HG03064 (cell line): ENCODE results near the gene CAPN13.

Experiments used
- ATAC-seq: cut with Tn5 transposase; IDR thresholded peaks from one replicate; pipeline ENCODE4 v1.9.1; 2021; ENCODE audit warnings: low read depth; ENCODE audit not compliant: unreplicated experiment

The CAPN13 gene

DNA sequence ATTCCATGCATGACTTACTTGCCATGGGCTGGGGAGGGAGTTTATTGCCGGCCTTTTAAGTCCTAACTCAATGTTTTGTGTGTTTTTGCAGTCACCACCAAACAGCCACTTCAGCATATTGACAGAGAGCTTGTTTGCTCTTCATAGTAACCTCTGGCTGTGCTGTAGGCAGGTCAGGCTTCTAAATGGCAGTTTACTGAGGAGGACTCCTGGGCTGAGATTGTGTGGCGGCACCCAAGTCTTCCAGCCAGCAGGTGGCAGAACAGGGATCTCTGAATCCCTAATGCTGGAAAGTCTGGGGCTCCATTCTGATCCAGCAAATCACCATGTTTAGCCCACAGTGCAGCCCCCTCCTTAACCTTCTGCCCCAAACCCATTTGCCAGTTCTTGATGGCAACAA is 121.2 kb downstream of the CAPN13 start:
- ATAC-seq, result no peak

DNA sequence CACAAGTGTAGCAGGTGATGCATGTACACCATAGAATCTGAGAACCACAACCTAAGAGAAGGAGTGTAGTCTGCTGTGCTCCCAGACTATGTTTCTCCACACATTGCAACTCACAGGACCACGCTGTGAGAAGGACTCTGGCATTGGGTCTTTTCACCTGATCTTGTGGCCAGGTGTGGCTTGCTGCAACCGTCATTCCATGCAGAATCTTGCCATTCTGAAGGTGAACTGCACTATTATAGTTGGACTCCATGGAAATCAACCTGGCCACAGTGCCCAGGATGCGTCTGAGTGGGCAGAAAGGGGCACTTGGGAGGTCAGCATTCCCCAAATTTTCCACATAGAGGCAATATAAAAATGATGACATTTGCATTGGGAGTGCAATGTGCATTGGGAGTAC is 122.2 kb downstream of the CAPN13 start:
- ATAC-seq, result no peak

DNA sequence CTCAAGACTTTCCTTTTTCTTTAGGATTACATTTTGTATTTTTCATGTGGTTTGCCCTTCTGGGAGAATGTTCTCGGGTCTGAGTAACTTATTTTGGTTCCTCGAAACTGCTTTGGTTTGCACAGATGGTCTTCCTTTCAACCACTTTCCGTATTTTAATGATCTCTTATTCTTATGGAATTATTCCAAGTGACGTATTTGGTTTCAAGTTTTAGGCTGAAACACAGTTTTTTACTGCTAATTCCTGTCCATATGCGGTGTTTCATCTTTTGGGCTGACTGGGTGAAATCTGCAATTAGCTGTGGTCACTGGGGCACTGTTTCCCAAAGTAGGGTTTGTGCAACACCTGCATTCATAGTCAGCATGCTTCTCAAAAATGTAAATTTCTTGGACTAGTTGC is 122.7 kb downstream of the CAPN13 start:
- ATAC-seq, result no peak

DNA sequence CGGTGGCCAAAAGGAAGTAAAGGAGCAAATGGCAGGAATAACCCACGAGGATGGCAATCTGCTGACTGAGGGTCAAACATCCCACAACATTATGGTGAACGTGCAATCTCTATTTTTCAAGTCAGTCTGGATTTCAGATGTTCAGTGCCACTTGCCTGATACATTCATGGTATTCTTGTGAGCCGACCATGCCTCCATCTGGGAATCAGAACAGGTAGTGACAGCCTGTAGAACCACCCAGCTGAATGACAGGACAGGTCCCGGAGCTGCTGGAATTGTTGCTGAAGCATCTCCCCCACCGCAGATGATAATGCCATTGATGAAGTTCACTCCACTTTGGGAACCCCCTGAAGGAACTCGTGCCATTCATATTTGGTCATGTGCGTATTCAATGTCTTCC is 123.2 kb downstream of the CAPN13 start:
- no peak for ATAC-seq

DNA sequence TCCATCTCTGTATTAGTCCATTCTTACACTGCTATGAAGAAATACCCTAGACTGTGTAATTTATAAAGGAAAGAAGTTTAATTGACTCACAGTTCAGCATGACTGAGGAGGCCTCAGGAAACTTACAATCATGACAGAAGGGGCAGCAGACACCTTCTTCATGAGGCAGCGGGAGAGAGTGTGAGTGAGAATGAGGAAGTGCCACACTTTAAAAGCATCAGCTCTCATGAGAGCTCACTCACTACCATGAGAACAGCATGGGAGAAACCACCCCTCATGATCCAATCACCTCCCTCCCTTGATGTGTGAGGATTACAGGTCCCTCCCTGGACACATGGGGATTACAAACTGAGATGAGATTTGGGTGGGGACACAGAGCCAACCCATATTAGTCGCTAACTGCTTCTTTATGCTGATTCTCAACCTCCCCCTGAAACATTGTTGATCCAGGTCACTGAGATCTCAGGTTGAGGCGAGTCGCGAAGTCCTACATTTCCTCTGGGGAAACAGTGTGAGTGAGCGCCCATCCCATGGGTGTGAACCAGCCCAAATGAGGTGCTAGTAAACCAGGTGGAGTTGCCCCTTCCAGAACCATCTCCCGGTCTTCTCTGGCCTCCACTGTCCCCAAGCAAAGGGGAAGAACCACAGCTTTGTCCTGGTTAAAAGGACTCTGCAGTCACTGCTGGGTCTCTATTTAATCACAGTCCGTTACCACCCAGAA is 123.8 kb downstream of the CAPN13 start:
- no peak for ATAC-seq

DNA sequence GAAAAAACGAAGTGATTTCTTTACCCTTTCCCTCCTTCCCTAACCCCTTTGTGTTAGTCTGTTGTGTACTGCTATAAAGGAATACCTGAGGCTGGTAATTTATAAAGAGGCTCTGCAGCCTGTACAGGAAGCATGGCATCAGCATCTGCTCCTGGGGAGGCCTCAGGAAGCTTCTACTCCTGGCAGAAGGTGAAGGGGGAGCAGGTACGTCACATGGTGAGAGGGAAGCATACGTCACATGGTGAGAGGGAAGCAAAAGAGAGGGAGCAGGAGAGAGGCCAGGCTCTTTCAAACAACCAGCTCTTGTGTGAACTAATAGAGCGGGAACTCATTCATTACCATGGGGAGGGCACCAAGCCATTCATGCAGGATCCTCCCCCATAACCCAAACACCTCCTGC is 126.2 kb downstream of the CAPN13 start:
- ATAC-seq, result no peak

DNA sequence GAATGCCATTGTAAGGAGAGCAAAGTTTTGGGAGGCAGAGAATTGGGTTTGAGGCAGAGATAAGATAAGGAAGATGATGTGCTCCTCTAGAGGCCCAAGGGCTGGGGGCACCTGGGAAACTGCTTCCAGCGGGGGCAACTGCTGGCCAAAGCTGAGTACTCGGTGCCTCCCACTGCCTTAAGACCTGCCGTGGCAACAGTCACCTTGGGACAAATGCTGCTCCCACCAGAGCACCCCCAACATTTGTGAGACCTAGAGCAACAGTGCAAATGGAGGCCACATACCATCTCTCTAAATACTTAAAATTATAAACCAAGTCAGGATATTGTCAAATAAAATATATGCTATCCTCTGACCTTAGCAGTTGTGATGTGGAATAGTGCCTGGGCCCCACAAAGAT is 127.1 kb downstream of the CAPN13 start:
- ATAC-seq, result no peak

DNA sequence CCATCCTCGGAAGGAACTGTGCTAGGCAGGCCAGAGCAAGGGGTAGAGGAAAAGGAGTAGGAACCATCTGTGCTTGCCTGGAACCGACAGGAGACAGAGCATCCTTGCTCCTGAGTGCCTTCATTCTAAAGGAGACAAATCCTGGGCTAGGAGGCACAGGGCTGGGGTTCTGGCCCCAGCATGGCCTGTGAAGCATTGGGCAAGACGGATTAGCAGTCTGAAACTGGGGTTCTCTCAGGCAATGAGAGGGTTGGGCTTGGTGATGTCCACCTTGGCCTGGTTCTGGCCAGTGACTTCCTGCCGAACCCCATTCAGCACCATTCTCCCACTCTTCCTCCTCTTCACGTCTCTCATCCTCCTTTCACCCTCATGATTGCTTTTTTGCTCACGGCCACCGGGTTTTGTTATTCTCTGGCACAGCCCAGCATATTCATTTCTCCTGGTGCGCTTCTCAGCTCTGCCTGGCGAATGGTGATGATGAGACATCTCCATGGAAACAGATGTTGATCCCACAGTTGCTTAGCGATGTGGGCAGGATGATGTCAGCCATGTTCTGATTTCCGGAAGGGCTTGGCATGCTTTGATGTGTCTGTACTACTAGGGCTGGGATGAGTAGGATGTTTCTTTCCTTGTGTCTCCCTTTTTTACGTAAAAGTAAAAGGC is 127.7 kb downstream of the CAPN13 start:
- ATAC-seq, result no peak

DNA sequence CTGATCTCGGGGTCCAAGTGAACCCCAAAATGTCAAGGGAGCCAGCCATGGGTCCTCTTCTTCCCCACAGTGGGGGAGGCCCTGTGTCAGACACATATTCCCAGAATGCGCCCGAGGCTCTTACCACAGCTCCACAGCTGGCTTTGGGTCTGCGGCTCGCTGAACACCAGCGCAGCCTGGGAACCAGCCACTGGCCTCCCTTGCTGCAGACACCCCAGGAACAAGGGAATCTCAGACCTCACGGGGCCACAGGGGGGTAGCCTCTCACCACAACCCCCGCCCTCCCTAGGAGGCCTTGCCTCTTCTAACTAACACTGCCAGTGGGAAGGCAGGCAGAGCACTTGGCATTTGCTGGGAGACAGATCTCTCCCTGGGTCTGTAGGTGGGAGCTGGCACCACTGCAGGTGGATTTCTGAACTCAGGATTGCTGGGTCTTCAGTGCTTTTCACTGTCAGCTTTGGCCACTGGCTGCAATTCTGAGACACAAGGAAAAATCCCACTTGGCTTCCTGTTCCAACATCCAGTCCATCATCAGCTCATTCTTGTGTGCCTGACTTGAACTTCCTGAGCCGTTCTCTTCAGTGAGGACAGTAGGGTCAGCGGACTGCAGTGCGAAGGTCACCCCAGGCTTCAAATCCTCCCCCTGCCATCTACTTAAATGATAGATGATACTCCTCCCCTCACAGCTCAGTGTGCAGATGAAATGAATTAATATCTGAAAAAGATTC is 128.7 kb downstream of the CAPN13 start:
- ATAC-seq, result no peak

DNA sequence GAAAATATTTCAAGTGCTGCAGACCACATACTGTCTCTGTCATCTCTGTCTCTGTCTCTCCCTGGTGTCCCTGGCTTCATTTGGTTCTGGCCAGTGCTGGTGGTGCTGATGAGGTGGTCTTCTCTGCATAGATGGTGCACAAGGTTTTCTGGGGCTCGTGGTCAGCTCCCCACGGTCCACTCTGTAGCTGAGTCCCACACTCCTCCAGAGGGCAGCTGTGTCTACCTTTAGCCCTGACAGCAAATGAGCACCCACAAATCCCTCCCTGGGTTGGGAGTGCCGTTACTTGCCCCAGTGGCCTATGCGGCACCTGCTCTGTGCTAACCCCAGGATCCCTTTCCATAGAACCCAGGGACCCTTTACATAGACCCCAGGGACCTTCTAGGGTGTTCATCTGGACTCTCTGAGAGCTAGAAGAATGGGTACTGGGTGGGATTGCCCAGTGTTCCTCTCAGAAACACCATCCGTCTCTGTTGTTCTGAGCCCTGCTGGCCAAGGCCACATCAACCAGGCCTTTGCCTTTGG is 129.3 kb downstream of the CAPN13 start:
- ATAC-seq, result no peak

DNA sequence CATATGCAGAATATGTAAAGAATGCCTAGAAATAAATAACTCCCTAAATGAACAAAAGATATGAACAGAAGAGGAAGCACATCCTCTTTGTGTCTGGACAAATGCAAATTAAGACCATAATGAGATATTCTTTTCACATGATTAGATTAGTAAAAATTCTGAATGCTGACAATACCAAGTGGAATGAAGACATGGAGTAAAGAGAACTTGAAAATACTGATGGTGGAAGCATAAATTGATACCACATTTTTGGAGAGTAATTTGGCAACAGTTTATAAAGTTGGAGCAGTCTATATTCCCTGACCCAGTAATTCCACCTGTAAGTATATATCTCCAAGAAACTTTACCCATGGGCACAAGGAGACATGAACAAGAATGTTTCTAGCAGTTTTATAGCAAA is 130.0 kb downstream of the CAPN13 start:
- ATAC-seq, result no peak

DNA sequence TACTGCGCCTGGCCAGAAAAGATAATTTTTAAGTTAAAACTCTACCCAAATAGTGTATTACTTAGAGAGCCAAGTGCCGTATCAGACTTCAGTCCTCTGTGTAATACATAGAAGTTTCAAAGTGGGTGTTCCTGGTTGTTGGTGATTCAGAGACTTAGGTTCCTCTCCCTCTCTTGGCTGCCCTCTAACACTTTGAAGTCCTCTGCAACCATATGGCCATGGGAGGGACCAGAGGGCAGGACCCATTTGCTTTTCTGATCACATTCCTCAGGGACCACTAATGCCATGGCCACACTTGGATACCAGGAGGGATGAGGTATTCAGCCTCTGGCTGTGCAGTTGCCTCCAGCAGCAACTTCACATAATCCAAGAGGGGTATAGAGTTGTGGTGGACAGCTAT is 131.5 kb downstream of the CAPN13 start:
- ATAC-seq, result no peak

DNA sequence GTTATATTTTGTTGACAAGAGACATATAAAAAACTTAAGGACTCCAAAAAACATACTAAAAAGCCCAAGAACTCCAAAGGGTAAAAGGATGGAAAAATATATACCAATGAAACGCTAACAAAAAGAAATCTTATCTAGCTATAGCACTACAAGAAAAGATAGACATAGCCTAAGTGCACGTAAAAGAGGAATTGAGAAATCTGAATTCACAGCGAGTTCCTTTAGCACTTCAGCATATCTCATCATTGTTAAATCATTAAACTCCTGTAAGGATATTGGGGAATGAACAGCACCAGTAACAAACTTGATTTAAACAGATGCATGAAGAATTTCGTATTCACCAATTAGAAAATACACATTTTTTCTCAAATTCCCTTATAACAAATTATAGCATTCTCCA is 134.1 kb downstream of the CAPN13 start:
- ATAC-seq, result no peak
